Stimulated activated CD8-positive, alpha-beta memory T cell treated with anti-CD3 and anti-CD28 coated beads, Interleukin-12 subunit alpha, Interleukin-12 subunit beta, amount 100 ng/mL, for 1 hour (primary cell): Measurements from ENCODE around the gene ROBO2.
"Not testable (repeated sequence)": the region's sequence is repeated elsewhere in the genome, so short reads cannot be mapped to it uniquely, and the experiment has no call there.

Experiments used
- DNase-seq: peaks from one replicate; pipeline ENCODE4 v3.0.0-alpha.2; 2020; ENCODE audit warnings: low read depth

The ROBO2 gene

DNA sequence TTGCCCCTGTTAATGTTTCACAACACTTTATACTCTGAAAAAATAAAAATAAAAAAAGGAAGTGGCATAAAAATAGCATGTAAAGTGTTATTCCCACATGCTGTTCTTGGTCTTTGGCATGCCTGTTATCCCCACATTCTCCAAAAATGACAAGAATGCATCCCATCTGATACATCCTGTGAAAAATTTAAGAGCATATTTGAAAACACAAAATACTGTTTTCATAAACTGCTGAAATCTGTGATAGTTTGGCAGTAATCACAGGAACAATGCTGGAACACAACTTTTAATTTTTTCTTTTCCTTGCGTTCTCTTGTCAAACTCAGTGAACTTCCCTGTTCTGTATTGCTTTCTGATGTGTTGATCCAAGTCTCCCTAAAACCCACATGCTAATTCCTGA is 288.8 kb downstream of the ROBO2 start:
- DNase-seq: no peak

- no peak for DNase-seq
These were observed 289.2 kb downstream of the ROBO2 start for GRCh38 chr3:77329116-77329515.

GRCh38 chr3:77338195-77338594 is 298.3 kb downstream of the ROBO2 start:
- no peak for DNase-seq

- DNase-seq: no peak
These were observed 302.1 kb downstream of the ROBO2 start for GRCh38 chr3:77342027-77342426.

GRCh38 chr3:77342688-77343087 is 302.8 kb downstream of the ROBO2 start:
- no peak for DNase-seq

GRCh38 chr3:77345009-77345408 is 305.1 kb downstream of the ROBO2 start:
- DNase-seq: no peak

- no peak for DNase-seq
These were observed 308.5 kb downstream of the ROBO2 start for GRCh38 chr3:77348244-77348855.

GRCh38 chr3:77354958-77355357 is 315.1 kb downstream of the ROBO2 start:
- no peak for DNase-seq

GRCh38 chr3:77362936-77363335 is 323.0 kb downstream of the ROBO2 start:
- DNase-seq: no peak

DNA sequence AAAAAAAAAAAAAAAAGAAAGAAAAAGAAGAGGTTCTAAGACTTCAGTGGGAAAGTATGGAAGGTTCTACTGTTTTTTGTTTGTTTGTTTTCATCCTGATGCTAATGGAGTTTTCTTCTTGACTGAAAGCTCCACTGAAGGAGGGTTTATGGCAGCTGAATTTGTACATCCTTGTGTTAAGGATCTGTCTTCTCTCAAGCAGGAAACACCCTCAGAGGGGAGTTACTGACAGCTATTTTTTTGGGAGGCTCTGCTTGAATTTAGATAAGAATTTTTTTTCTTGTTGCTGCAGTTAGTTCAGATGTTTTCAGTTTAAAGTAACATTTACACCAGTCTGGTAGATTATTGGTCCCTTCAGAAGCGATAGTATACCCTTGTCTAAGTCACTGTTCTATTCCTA is 325.3 kb downstream of the ROBO2 start:
- no peak for DNase-seq

GRCh38 chr3:77370413-77370812 is 330.5 kb downstream of the ROBO2 start:
- DNase-seq: no peak

DNA sequence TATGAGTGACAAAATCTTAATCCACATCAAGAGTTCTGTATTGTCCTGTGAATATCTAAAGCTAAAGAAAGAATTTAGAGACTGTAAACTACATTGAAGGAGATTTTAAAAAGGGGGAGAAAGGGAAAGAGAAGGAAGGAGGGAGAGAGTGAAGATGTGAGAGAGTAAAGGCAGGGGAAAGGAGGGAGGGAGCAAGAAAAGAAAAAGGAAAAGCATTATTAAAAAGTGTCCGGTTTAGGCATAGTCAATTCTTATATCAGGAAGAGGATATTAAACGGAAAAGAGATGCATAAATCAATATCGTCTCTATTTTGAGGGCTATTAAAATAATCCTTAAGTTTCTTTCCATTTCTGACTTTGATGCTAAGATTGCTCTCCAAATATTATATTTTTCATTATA is 332.1 kb downstream of the ROBO2 start:
- DNase-seq: no peak

DNA sequence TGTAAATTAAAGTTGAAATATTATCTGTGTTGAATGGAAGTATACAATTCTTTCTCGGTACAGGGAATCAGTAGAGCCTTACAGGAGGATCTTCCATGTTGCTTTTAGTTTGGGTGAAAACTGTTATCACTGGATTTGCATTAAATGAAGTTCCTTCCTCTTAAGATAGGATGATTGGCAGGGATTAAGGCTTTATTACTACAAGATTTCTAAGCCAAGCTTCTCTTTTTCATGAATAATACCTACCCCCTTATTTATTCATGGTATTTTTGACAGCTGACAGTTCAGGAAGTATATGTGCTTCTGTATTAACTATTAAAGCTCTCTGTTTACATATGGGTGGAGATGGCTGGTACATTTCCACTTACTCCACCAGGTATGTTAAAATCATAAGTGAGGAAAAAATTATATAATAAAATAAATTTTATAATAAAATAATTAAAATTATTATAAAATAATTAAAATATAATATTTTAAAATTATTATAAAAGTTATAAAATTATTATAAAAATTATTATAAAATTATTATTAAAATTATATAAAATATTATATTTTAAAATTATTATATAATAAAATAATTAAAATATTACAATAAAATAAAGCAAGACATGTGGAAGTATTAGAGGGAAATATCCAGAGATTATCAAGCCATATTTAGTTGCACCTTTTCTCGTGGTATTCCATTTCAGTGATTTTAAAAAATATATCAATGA is 332.9 kb downstream of the ROBO2 start:
- no peak for DNase-seq

GRCh38 chr3:77373619-77374018 is 333.7 kb downstream of the ROBO2 start:
- no peak for DNase-seq

DNA sequence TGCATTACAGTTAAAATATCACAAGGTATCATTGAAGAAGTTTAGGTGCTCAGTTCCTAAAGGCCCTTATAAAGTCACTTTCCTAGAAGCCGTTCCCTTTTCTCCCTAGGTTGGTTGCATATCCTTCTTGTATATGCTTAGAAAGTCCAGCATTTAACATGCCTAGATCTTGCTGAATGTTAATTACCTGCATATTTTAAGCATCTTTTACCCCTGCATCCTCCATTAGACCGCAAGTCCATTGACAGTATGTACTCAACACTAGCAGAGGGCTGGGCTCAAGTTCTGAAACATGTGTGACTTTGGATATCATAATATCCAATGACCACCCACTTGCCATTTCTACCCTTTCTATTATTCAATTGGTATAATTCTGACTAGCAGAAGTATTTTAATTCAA is 336.6 kb downstream of the ROBO2 start:
- no peak for DNase-seq

- no peak for DNase-seq
These were observed 337.8 kb downstream of the ROBO2 start for GRCh38 chr3:77377717-77378116.

DNA sequence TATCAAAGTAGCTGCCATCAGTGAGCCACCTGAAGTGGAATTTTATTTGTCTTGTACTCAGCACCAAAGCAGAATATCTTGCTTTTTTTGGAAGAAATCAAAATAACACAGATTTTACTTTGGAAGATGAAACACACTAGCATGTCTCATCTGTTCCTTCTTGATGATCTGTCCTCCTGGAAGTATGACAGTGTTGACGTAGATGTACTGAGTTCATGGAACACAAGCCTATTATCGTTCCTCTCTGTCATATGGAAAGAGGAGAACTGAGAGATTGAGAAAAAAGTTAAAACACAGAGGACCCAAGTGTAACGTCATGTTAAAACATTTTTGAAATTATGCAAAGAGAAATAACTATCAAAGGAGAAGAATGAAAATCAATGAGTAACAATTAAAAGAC is 340.2 kb downstream of the ROBO2 start:
- no peak for DNase-seq

GRCh38 chr3:77381431-77381830 is 341.5 kb downstream of the ROBO2 start:
- DNase-seq: no peak

GRCh38 chr3:77392181-77392580 is 352.3 kb downstream of the ROBO2 start:
- DNase-seq: no peak

- DNase-seq: no peak
These were observed 354.1 kb downstream of the ROBO2 start for GRCh38 chr3:77394046-77394445.

GRCh38 chr3:77404871-77405270 is 365.0 kb downstream of the ROBO2 start:
- DNase-seq: no peak

- DNase-seq: no peak
These were observed 367.5 kb downstream of the ROBO2 start for GRCh38 chr3:77407441-77407840.

- DNase-seq: not testable (repeated sequence)
These were observed 370.4 kb downstream of the ROBO2 start for GRCh38 chr3:77410334-77410733.

DNA sequence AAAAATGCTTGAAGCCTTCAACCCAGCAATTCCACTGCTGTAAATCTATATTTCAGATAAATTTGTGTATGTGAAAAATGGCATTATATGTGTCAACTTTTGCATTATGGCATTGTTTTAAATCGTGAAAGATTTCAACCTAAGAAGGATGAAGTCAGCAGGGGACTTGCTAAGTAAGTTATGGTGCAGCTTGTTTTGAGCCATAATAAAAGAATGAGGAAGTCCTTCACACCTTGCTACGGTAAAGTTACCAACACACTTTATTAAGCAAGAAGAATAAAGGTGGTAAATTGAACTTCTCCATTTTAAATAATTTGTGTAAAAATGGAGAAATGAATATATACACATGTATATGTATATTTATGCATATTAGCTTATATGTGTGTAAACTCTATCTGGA is 371.4 kb downstream of the ROBO2 start:
- DNase-seq: no peak
